Stimulated activated CD8-positive, alpha-beta memory T cell treated with anti-CD3 and anti-CD28 coated beads, Interleukin-4, amount 100 ng/mL, for 48 hours (primary cell): Measurements from ENCODE around the gene JUN.

Experiments
- DNase-seq: peaks from one replicate; pipeline ENCODE4 v3.0.0-alpha.2; 2020

The JUN gene

DNA sequence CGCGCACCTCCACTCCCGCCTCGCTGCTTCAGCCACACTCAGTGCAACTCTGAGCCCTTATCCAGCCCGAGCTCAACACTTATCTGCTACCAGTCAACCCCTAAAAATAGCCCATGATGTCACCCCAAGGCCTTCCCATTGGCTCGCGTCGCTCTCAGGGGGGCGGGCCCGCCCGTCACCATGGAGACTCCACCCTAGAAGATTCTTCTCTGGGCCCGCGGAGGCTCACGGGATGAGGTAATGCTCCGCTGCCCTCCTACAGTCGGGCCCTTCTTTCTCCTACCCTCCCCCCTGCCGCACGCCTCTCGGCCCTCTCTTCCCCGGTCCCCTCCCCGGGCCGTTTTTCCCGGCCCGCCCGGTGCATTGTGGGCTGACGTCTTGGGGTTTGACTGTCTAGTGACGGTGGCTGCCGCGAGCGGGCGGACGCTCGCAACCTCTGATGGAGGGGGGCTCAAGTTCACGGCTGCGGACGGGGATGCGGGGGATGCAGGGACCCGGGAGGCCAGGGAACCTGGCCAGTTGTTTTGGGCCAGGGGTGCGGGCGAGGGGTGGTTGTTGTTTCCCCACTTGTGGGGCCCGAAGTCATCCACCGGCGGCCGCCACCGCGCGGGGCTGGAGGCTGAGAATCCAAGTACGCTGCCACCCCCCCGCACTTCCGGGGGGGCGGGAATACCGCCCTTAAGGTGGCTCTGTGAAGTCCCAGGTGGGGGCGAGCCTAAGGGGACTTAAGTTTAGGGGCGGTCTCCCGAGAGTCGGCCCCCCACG is at the start of gene JUN:
Gene JUN (minus strand): TSS at position 55 of the 765 bp plus-strand sequence. CDS start 977 bp downstream, outside the sequence.
- peak; percentile 97 for DNase-seq

DNA sequence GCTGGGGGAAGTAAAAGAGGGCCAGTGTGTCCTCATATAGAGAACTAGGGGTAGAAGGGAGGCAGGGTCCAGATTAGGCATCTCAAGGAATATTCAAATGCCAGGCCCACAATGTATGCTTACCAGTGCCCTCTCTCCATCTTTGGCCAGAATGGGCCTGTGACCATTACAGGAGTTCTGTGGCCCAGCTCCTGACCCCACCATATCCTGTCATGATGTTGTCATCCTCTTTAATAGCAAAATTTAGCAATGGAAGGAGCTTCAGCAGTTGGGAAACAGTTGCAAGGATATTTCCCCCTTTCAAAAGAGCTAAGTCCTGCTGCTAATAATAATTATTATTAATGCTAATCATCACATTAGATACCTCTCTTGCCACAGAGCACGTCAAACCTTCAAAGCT is 49.3 kb upstream of the JUN start:
- DNase-seq = no peak

DNA sequence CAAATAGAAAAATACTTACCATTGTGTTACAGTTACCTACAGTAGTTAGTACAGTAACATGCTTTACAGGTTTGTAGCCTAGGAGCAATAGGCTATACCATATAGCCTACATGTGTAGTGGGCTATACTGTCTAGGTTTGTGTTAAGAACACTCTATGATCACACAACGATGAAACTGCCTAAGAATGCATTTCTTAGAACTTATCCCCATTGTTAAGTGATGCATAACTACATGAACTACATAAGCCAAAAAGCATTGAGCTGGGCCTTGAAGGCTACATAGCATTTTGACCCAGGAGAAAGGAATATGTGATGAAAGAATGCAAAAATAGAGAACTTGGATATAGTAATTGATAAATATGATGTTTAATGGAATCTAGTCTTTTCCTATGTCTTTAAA is 46.4 kb upstream of the JUN start:
- DNase-seq = no peak

DNA sequence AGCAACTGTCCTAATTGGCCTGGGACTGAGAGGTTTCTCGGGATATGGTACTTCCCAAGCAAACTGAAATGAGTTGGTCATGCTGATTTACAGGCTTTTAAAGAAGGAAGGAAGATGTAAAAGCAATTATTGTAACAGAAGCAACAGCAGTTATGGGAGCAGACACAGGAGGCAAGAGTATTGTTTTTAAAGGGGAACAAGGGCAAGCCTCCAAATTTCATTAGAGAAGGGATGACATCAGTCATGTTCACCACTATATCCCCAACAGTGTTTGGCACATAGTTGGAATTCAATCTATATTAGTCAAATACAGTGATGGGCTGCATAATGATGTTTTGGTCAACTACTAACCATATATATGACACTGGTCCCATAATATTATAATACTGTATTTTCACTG is 46.0 kb upstream of the JUN start:
- DNase-seq = no peak

DNA sequence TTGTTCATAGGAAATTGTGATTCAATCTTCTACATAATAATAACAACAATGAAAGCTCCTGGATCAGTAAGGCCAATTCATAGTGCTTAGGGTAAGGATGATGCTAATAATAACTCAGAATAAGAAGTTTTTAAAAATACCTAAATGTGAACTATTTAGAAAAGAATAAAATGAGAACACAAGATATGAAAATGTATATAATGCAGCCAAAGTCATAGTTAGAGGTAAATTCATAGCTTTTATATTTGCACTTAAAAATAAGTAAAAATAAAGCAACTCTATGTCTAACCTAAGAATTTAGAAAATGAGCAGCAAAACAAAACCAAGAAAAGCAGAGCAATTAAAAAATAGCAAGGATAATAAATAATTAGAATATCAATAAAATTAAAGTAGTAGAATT is 43.5 kb upstream of the JUN start:
- no peak for DNase-seq

DNA sequence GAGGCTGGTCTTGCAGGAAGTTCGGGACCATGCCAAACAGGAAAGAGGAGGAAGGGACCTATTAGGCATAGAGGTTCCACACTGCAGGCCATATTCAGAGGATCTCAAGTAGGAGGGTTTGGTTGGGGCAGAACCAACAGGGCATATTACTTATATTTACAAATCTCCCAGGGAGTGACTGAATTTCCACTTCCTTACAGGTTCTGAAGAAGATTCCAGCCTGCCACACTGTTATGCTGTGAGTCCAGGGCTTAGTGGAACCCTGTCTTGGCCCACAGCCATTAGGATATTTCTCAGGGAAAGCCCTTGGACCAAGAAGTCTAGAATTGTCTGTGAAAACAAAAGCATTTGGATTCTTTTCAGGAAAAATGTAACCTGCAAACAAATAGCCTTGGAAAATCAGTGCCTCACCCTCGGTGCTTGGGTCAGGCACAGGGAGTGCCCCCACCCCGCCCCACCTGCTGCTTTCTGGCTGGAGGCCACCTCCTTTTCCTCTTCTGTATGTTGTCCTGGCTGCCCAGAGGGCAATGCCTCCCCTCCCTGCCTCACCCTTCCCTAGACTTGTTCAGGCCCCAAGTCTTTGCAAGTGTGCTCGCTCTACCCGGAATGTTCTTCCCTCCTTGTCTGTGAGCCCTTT is 41.0 kb upstream of the JUN start:
- DNase-seq = no peak

DNA sequence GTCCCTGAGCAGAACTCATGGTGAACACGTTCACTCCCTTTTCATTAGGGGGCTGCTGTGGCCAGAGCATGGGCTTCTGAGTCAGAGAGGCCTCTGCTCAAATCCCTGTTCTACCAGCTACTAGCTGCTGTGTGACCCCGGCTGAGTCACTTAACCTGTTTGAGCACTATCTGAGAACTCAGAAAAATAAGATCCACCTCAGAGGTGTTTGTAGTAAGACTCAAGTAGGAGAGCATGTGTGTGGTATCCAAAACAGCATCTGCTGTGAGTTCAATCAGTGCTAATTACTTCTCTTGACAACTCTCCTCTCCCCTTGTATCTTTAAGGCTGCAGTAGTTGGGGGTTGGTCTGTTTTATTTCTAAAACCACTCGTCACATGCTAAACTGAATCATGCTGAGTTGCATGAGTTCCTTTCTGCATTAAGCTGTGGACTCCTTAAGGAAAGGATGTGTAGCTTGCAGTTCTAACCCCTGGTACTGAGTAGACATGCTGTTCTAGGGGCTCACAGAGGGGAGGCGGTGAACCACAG is 39.7 kb upstream of the JUN start:
- DNase-seq = no peak

DNA sequence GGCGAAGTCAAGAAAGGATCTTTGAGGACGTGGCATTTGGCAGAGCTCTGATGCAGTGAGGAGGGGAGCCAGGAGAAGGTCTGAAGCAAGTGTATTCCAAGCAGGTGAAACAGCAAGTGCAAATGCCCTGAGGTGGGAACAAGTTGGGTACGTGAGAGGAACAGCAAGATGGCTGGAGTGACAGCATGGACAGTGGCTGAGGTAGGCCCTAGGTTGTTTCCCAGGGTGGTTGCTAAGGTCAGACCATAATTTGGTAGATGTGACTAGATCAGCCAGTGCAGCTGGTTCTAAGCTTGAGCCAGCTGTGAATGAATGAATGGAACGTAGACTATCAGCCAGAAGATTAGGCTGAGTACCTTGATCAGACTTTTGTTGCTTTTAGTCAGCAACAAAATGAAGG is 37.5 kb upstream of the JUN start:
- DNase-seq = no peak

DNA sequence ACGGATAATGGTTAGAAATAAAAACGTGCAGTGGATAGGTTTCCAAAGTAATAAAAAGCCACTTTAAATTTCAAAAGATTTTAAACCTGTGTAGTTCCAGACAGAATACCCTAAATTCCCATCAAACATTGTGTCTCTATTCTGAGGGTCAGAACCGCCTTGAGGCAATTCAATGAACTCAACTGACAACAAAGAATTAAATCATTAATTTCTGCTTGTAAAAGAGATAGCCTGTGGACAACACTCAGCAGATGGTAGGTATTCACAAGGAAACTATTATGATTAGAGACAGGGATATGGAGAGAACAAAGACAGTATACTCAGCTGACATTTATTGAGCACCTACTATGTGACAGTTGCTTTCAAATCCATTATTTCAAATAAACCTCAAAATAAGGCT is 35.1 kb upstream of the JUN start:
- no peak for DNase-seq

DNA sequence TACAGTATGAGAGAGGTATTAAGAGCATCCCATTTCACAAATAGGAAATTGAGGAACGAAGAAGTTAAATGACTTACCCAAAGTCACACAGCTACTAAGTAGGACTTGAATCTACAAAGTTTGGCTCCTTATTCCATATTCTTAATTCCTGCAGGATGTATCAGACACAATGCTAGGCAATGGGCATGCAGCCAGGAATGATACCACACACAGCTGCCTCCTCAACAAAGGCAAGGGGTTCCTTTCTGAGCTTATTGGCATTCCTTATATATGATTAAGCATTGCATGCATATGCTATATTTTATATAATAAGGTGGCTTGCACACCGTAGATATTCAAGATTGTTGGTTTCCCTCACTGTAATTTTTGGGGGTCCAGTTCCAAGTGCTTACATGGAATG is 34.2 kb upstream of the JUN start:
- no peak for DNase-seq

DNA sequence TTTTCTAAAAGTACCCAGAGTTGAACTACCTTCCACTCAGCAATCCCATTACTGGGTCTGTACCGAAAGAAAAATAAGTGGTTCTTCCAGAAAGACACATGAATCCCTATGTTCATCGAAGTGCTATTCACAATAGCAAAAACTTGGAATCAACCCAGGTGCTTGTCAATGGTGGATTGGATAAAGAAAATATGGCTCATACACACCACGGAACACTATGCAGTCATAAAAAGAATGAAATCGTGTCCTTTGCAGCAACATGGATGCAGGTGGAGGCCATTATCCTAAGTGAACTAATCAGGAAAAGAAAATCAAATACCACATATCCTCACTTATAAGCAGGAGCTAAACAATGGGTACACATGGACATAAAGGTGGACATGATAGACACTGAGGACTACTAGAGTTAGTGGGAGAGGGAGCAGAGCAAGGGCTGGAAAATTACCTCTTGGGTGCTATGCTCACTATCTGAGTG is 32.9 kb upstream of the JUN start:
- no peak for DNase-seq

DNA sequence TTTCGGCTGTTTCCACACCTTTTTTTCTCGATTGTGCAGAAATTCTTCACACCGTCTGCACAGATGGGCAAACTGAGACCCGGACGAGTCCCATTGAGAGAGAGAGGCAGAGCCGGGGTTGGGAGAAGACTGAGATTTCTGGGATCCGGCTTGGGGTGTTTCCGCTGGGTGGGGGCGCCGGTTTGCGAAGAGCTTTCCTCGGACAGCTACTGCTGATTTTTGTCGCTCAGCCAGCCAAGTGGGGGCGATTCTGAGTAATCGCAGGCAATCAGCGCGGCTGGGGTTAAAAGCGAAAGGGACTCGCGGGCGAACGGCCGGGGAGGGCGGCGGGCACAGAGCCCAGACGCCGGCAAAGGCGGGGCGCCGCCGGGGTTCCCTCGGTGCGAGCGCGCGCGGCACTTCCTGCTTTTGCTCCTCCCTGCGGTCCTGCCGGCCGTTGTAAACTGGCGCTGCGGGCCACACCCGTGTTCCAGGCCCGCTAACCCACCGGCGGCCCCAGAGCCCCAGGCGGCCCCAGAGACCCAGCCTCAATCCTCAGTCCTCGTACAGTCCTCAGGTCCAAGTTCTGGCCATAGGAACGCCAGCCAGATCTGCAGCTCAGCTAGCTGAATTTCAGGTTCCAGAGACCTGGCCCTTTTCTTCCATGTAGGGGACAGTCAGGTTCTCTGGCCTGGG is 32.4 kb upstream of the JUN start:
- DNase-seq = peak; percentile 90

DNA sequence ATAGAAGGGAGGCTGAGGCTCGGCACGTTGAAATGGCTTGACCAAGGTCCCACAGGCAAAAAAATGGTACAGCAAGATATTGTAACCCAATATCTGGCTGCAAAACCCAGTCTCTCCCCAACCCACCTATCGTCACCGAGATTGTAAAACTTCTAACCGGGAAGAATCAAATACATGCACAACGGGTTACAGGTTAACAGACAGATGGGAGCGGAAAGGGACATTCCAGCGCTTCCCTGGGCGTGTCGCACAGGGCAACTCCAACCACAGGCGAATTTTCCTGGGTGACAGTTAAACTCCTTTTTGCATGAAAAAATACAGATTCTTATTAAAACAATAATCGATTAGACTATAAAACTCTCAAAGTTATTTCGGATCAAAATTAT is 31.8 kb upstream of the JUN start:
- DNase-seq = no peak

DNA sequence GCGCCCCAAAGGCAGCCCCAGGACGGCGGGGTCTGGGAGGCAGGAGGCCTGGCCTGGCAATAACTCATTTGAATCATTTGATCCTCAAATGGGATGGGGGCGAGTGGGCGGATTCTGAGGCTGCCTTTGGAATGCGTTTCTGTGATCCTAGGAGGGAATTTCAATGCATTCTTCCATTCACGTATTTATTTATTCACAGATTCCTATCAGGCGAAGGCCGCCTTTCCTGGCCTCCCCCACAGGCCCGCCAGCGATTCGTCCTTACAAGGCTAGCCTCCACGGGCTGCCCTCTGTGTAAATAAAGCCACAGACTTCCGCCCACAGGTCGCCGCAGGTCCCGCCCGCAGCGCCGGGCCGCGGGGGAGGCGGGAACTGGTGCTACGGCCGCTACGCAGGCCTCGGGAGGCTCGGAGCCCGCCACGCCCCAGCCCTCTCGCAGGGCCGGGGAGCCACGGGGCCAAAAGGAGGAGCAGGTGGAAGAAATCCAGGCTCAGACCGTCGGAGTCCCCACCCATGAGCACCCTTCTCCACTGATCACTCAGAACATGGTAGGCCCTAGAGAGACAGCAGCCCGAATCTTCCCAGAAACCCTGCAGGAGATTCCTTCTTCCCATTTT is 31.3 kb upstream of the JUN start:
- peak; percentile 77 for DNase-seq

DNA sequence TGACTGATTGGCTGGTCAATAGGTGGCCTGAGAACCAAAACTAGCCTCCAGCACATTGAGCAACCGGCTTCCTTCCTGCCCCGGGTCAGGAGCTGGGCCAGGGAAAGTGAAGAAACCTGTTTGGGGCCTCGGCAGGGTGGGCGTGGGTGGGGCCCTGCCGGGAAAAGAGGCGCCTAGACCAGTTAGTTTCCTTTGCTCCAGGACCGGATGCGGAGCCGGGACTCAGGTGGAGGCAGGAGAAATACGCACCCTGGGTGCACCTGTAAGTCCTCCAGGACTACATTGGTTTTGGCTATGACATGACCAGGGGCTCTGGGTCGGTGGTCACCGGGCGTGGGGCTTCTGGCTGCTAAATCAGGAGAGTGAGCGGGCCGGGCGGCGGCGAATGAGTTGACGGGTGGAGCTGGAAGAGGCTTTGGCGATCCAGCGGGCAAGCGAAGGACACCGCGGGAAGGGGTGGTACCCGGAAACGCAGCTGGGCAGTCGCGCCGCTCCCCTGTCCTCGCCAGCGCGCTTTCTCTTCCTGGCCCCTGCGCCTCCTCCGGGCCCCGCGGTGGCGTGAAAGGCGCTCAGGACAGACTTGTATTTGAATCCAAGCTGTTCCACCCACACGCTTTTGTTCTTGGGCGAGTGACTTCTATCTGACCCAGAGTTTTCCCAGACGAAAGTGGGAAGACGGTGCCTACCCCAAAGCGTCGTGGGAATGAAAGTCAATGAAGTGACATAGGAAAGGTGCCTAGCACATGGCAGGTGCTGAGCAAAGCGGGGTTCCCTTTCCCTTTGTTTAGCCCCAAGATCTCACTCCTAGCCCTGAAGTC is 30.6 kb upstream of the JUN start:
- DNase-seq = no peak

DNA sequence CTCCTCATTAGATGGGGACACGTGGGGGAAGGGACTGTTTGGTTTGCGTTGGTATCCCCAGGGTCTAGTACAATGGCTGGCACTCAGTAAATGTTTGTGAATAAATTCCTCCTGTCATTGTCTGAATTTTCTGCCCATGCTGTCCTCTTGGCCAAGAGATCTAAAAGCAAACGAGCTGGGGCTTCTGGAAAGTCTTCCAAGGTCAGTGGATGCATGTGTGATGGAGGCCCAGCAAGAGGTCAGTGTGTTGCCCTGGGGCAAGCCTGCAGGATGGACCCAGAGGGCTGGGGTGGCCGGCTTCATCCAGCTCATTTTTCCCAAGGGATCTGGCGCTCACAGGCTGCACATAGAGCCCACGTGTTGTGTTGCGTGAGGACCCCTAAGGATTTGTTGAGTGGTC is 30.0 kb upstream of the JUN start:
- DNase-seq = no peak

DNA sequence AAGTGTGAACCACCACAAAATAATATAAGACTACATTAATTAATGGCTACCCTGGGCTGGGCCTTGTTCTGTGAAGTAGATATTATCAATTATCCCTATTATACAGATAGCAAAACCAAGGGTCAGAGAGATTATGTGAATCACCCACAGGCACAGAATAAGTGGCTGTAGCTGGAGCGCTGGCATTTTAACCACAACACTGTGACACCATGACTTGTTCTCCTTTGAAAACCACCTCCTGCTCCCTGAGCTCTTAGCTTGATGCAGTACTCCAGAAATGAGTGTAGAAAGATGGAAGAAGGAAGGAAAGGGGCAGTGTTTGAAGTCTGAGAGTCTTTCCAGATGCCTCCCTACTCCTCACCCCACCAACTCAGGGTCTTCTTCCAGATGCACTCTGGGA is 29.5 kb upstream of the JUN start:
- DNase-seq = no peak

DNA sequence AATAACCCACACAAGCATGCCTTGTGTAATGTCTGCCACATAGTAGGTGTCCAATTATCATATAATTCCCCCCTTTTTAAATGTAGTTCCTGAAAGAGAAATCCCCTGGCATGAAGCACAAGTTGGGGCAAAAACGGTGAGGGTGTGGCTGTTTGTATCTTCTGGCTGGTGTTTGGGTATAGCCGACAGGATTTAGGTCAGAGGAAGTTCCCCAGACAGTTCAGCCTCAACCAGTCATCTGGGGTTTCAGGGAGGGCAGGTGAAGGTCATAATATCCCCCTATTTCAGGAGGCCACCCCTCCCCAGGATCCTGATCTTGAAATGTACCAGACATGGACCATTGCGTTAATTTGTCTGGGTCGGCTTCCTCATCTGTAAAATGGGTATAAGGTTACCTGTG is 29.1 kb upstream of the JUN start:
- no peak for DNase-seq

DNA sequence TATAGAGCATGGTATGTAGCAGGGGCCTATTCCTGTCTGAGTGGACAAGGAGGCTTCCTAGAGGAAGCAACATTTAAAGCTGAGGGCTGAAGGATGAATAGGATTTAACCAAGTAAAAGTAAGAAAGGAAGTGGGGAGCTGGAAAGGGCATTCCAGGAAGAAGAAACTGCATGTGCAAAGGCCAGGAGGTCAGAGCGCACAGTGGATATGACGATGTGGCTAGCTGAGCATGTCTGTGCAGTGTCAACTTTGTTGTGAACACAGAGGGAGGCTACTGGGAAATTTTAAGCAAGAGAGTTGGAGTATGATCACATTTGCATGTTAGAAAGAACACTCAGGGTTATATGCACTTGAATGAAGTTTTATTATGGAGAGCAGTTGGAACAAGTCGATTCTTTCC is 28.6 kb upstream of the JUN start:
- no peak for DNase-seq

DNA sequence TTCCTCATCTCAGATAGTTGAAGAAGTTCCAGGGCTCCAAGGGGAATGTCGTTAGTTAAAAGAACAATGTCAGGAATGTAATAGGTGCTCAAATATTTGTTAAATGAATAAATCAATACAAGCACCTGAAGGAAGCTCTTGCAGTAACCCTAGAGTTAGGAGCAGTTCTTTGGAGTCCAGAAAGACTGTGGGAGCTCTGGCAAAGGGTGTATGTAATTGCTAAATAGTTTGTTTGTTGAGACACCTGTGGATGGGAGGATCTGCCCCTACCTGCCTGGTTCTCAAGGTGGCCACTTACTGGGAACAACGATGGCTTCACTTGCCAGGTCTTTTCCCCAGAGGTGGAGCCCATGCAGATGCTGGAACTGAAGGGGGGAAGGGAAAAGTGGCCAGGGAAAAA is 27.5 kb upstream of the JUN start:
- no peak for DNase-seq

DNA sequence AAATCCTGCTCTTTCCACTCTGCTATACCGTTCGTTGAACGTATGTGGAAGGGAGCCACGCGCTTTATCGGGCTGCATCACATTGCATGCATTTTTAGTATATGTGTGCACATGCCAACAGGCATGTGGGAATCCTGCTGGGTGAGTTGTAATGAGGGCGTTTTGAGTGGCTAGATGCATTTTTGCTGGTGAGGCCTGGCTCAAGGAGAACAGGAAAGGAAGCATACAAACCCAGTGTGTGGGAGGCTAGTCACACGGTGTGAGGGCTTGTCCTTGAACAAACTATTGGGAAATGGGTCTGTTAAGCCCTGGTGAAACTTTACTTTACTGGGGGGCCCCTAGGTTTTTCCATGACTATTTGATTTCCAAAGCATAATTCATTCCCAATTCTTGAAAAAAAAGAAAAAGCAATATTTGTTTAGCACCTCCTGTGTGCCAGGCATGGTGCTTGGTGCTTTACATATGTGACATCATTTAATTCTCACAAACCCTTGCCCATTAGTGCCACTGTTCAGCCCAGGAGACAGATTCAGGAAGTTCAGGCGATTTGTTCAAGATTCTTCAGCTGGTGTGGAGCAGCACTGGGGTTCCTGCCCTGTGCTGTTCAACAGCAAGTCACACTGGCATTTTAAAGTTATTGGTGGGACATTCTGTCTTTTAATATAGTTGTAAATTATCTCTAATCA is 25.6 kb upstream of the JUN start:
- DNase-seq = no peak

DNA sequence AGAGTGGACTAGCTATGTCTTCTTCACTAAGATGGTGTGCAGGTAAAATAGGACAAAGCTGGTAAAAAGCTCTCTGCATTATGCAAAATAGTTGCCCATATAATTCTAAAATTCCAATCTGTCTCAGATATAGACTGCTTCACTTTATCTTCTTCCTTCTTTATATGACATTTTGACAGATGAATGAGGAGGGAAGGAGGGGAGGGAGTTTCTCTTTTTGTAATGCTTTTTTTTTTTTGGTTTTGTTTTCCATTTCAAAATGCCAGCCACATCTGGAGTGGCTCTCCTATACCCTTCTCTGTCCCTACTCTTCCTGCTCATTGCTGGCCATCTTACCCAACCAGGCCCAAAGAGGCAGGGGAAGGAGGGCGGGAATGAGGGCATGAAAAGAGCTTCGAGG is 24.2 kb upstream of the JUN start:
- DNase-seq = no peak
